GM21786 (cell line): Measurements from ENCODE around the gene DHRSX.
"Not testable (repeated sequence)": the region's sequence is repeated elsewhere in the genome, so short reads cannot be mapped to it uniquely, and the experiment has no call there.

Experiments
- ATAC-seq: cut with Tn5 transposase; IDR thresholded peaks from one replicate; pipeline ENCODE4 v1.9.1; 2021; ENCODE audit not compliant: unreplicated experiment

DHRSX gene

GRCh38 chrX:2498781-2499302 is 1.9 kb downstream of the DHRSX start:
- ATAC-seq = no peak

GRCh38 chrX:2497961-2498780 is 2.6 kb downstream of the DHRSX start:
- ATAC-seq = no peak

DNA sequence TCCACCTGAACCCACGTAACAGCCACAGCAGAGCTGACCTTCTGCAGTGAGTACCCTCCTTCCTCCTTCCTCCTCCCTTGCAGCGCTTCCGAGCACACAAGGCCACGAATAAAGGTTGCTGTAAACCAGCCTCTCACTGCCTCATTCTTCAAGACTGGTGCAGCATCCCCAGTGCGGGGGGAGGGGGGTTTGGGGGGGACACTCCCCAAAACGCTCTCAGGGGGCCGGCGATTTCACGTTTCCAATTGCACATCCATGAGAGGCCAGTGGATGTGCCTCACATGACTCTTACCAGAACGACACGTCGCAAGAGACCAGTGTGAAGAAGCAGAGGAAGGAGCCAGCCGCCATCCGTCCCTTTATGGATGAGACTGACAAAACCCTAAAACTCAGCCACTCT is 5.2 kb downstream of the DHRSX start:
- no peak for ATAC-seq

GRCh38 chrX:2492531-2493218 is 8.1 kb downstream of the DHRSX start:
- no peak for ATAC-seq

DNA sequence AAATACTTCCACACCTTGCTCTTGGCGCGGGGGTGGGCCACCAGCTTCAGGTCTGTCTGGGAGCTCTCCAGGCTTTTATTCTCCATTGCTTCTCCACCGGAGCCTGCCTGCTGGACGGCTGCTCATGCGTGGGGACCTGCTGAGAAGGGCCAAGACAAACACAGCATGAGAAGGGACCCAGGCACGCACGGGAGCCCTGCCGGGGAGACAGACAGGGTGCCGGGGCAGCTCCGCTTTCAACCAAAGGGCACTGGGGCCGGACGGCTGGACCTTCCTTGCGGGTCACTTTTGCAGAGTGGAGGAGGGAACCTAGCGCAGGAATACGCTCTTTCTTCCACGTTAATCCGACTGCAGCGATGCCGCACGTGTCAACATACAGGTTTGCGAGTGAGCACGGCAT is 10.1 kb downstream of the DHRSX start:
- ATAC-seq = no peak

GRCh38 chrX:2489446-2490445 is 11.0 kb downstream of the DHRSX start:
- ATAC-seq = no peak

DNA sequence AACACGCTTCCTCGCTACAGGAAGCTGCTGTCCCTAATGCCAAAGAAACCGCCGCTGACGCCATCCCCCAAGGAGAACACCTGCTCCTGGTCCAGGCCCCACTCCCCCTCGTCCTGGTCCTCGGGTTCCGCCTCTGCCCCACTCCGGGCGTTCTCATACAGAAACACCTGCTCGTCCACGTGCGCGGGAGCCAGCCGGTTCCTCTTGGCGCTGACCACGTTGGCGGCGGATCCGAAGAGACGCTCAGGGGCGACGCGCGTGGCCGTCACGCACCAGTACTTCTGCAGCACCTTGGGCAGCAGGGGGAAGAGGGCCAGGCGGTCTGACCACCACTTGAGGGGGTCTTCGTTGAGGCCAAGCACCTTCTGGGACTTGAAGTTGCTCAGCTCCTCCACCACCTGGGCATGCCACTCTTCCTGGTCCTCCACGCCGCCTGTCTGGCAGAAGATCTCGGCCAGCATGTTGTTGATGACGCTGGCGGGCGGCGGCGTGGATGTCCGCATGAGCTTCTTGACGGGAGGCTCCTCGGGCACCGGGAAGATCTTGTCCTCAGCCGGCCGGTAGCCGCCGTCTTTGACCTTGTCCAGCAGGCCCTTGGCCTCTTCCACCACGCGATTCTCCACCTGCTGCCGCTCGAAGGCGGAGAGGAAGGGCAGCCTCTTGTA is 12.0 kb downstream of the DHRSX start:
- ATAC-seq = no peak

DNA sequence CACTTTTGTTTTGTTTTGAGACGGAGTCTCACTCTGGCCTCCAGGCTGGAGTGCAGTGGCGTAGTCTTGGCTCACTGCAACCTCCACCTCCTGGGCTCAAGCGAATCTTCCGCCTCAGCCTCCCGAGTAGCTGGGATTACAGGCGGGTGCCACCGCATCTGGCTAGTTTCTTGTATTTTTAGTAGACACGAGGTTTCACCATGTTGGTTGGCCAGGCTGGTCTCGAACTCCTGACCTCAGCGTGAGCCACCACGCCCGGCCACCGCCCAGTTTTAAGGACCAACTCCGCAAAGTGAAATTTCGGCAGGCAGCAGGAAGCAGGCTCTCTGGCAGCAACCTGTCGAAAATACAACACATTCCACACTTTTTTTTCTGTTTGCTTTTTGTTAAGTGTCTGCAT is 13.4 kb downstream of the DHRSX start:
- ATAC-seq = no peak

DNA sequence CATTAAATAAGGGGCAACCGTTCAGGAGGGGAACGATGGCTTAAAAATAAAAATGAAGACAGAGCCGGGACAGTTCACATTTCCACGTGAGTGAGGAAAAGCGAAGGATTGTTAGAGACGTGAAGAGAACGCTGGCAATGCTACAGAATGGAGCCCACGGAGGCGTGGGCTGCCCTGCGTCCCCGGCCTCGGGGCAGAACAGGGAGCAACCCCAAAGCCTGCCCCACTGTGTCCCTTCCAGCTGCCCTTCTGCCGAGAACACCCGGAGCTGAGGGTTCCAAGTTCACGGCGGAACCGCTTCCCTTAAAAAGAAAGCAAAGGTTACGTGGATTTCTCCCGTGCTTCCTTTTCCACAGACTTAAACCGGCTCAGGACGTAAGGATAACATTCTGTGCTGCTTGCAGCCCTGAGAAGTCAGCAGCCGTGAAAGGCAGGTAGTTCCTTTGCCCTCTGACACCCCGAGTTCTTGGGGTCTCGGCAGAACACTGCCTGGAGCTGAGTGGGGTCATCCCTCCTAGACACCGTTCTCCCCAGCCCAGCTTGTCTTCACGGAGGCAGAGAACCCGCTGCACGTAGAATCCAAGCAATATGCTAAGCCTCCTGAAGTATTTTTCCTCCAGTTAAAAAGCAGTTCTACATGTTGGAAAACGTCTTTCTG is 14.2 kb downstream of the DHRSX start:
- no peak for ATAC-seq

GRCh38 chrX:2485789-2486345 is 14.9 kb downstream of the DHRSX start:
- ATAC-seq = no peak

GRCh38 chrX:2484721-2485648 is 15.8 kb downstream of the DHRSX start:
- ATAC-seq = no peak

- ATAC-seq = no peak
These were observed 16.5 kb downstream of the DHRSX start for GRCh38 chrX:2484256-2484655.

DNA sequence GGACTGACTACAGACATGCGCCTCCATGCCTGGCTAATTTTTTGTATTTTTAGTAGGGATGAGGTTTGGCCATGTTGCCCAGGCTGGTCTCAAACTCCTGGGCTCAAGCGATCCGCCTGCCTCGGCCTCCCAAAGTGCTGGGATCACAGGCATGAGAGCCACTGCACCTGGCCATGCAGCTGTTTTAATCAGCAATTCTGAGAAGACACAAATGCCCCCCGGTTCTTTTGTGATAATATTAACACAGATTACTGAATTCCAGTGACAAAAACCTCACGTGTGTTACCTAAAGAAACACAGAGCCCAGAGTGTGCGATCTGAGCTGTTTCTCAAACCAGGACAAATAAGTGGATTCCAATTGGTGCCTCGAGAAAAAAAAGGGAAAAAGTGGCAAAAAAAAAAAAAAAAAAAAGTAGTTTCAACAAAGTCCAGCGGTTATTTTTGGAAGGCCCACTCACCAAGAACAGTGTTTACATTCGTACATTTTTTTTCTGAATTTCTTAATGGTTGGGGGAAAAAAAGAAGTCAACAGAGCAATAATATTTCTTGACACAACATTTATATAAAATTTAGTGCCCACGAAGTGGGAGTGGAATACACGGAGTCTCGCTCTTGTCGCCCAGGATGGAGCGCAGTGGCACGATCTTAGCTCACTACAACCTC is 17.2 kb downstream of the DHRSX start:
- ATAC-seq = no peak

GRCh38 chrX:2481597-2481996 is 19.2 kb downstream of the DHRSX start:
- not testable (repeated sequence) for ATAC-seq

GRCh38 chrX:2479982-2480381 is 20.8 kb downstream of the DHRSX start:
- not testable (repeated sequence) for ATAC-seq

DNA sequence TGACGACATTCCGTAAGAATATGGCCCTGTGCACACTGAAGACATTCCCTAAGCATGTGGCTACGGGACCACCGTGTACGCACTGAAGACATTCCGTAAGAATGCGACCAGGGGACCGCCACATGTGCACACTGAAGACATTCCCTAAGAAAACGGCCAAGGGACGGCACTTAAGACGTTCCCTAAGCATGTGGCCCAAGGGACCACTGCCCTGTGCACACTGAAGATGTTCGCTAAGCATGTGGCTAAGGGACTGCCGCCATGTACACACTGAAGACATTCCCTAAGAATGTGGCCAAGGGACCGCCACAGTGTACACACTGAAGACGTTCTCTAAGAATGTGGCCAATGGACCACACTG is 21.4 kb downstream of the DHRSX start:
- ATAC-seq = no peak

GRCh38 chrX:2478546-2479419 is 22.0 kb downstream of the DHRSX start:
- ATAC-seq = no peak
